ENCODE measurements around the gene TRIM60.
"Not testable (repeated sequence)": the region's sequence is repeated elsewhere in the genome, so short reads cannot be mapped to it uniquely, and the experiment has no call there.

The TRIM60 gene

GRCh38 chr4:165031436-165032211 lies at the start of gene TRIM60:
TRIM60 (plus strand) TSS chr4:165031999; CDS start chr4:165040073, 8,074 bp downstream.
- no peak for DNase-seq (ENCODE audit: low read depth)

- DNase-seq (ENCODE audit: low read depth): no peak
These were observed 42.3 kb upstream of the TRIM60 start for GRCh38 chr4:164989471-164989870.

GRCh38 chr4:164990786-164991185 lies 41.0 kb upstream of the TRIM60 start:
- DNase-seq (ENCODE audit: low read depth): not testable (repeated sequence)

GRCh38 chr4:164996123-164996522 lies 35.7 kb upstream of the TRIM60 start:
- not testable (repeated sequence) for DNase-seq (ENCODE audit: low read depth)

- DNase-seq (ENCODE audit: low read depth): no peak
These were observed 34.5 kb upstream of the TRIM60 start for GRCh38 chr4:164997324-164997723.

GRCh38 chr4:164997941-164998340 lies 33.9 kb upstream of the TRIM60 start:
- no peak for DNase-seq (ENCODE audit: low read depth)

- DNase-seq (ENCODE audit: low read depth): not testable (repeated sequence)
These were observed 33.2 kb upstream of the TRIM60 start for GRCh38 chr4:164998526-164999080.

- not testable (repeated sequence) for DNase-seq (ENCODE audit: low read depth)
These were observed 29.8 kb upstream of the TRIM60 start for GRCh38 chr4:165001957-165002356.

- DNase-seq (ENCODE audit: low read depth): no peak
These were observed 26.4 kb upstream of the TRIM60 start for GRCh38 chr4:165005352-165005925.

- no peak for DNase-seq (ENCODE audit: low read depth)
These were observed 25.3 kb upstream of the TRIM60 start for GRCh38 chr4:165006456-165006855.

- DNase-seq (ENCODE audit: low read depth): no peak
These were observed 24.9 kb upstream of the TRIM60 start for GRCh38 chr4:165006886-165007285.

- no peak for DNase-seq (ENCODE audit: low read depth)
These were observed 22.1 kb upstream of the TRIM60 start for GRCh38 chr4:165009493-165010227.

- DNase-seq (ENCODE audit: low read depth): no peak
These were observed 21.3 kb upstream of the TRIM60 start for GRCh38 chr4:165010487-165010886.

- no peak for DNase-seq (ENCODE audit: low read depth)
These were observed 20.8 kb upstream of the TRIM60 start for GRCh38 chr4:165010991-165011390.

GRCh38 chr4:165011403-165011802 lies 20.4 kb upstream of the TRIM60 start:
- no peak for DNase-seq (ENCODE audit: low read depth)

- no peak for DNase-seq (ENCODE audit: low read depth)
These were observed 18.1 kb upstream of the TRIM60 start for GRCh38 chr4:165013691-165014090.

GRCh38 chr4:165016971-165017370 lies 14.8 kb upstream of the TRIM60 start:
- no peak for DNase-seq (ENCODE audit: low read depth)

- not testable (repeated sequence) for DNase-seq (ENCODE audit: low read depth)
These were observed 11.8 kb upstream of the TRIM60 start for GRCh38 chr4:165019995-165020394.

GRCh38 chr4:165025782-165026181 lies 6.0 kb upstream of the TRIM60 start:
- DNase-seq (ENCODE audit: low read depth): not testable (repeated sequence)

GRCh38 chr4:165027762-165028402 lies 3.9 kb upstream of the TRIM60 start:
- no peak for DNase-seq (ENCODE audit: low read depth)

GRCh38 chr4:165048170-165048569 lies 16.4 kb downstream of the TRIM60 start:
- no peak for DNase-seq (ENCODE audit: low read depth)

GRCh38 chr4:165052627-165053026 lies 20.8 kb downstream of the TRIM60 start:
- no peak for DNase-seq (ENCODE audit: low read depth)
